K562 (cell line): Measurements from ENCODE around the gene THAP9. TPM values are rescaled to one million over a fixed set of nuclear protein-coding genes. Genes with fewer than 3 reads are reported as not detected.

ENCODE experiments used
- ARID2 ChIP-seq: fragments of 450-650 bp; IDR thresholded peaks from 2 replicates; pipeline ENCODE4 v1.6.1; 2017; ENCODE audit warnings: antibody characterized with exemption, mild to moderate bottlenecking
- GTF2A2 ChIP-seq: IDR thresholded peaks from 2 replicates; pipeline ENCODE4 v1.6.1; 2016; ENCODE audit warnings: mild to moderate bottlenecking, missing genetic modification characterization, missing compliant biosample characterization
- HSF4 ChIP-seq: fragments of 250-450 bp; sonication (Bioruptor Pico); IDR thresholded peaks from 2 replicates; pipeline ENCODE4 v2.1.2; 2022; ENCODE audit warnings: mild to moderate bottlenecking, moderate library complexity, borderline replicate concordance
- KAT7 ChIP-seq: sonication (generic); formaldehyde crosslinking; IDR thresholded peaks from 2 replicates; pipeline ENCODE4 v1.8.0; 2022; ENCODE audit warnings: missing genetic modification reagents, mild to moderate bottlenecking, borderline replicate concordance
- NCOA6 ChIP-seq: fragments of 450-650 bp; IDR thresholded peaks from 2 replicates; pipeline ENCODE4 v1.6.1; 2017; ENCODE audit warnings: mild to moderate bottlenecking
- PCBP1 ChIP-seq: fragments of 200-400 bp; formaldehyde crosslinking; IDR thresholded peaks from 2 replicates; pipeline ENCODE4 v1.6.1; 2018; ENCODE audit warnings: mild to moderate bottlenecking, low read depth, low read length; ENCODE audit not compliant: poor library complexity, severe bottlenecking
- TEAD4 ChIP-seq, 2 experiments: sonication (generic) in 1 of 2; formaldehyde crosslinking in 1 of 2; IDR thresholded peaks; 2 replicates each; pipeline versions ENCODE4 v1.6.1 to v1.8.0; 2012 to 2022; ENCODE audit warnings: borderline replicate concordance in 1 of 2, inconsistent platforms in 1 of 2, low read length in 1 of 2, mild to moderate bottlenecking in 1 of 2, missing genetic modification reagents in 1 of 2
- TRIM28 ChIP-seq: fragments of 450-650 bp; IDR thresholded peaks from 2 replicates; pipeline ENCODE4 v1.6.1; 2017
- ZNF41 ChIP-seq: fragments of 250-450 bp; sonication (Bioruptor Pico); conservative IDR thresholded peaks from 2 replicates; pipeline ENCODE4 v1.4.0; 2020; ENCODE audit warnings: mild to moderate bottlenecking
- ZNF699 ChIP-seq: fragments of 250-450 bp; sonication (Bioruptor Pico); IDR thresholded peaks from 2 replicates; pipeline ENCODE4 v1.8.0; 2021; ENCODE audit warnings: mild to moderate bottlenecking, moderate library complexity; ENCODE audit not compliant: insufficient replicate concordance
- polyA plus RNA-seq, 8 experiments: library from polyadenylated mRNA; depleted of rRNA in 4 of 8; stranded (reverse) in 5 of 8; unstranded in 3 of 8; fragments of >200 nt; fragmentation: Nextera tagmentation in 2 of 8; fragmentation: Illumina TruSeq in 1 of 8; extraction: Ambion mirVana in 2 of 8; extraction: Trizol in 1 of 8; gene quantifications; 2 replicates each; pipeline versions ENCODE4 v1.2.1 to v1.2.3, GENCODE V29; 2011 to 2014; ENCODE audit warnings: inconsistent platforms in 1 of 8, missing spikeins in 1 of 8
- total RNA-seq, 7 experiments: library from RNA; depleted of rRNA in 6 of 7; stranded (reverse); fragments of >200 nt in 6 of 7; fragmentation: Illumina TruSeq in 2 of 7; extraction: Trizol in 2 of 7; gene quantifications; 2 replicates each; pipeline versions ENCODE4 v1.2.1 to v1.2.3, GENCODE V29; 2011 to 2021; ENCODE audit warnings: low replicate concordance in 1 of 7
- TF ChIP-seq, protein P1 (sequence below): fragments of 250-450 bp; sonication (Bioruptor Pico); IDR thresholded peaks from 2 replicates; pipeline ENCODE4 v1.5.0; 2020; ENCODE audit warnings: mild to moderate bottlenecking, borderline replicate concordance
- TF ChIP-seq, protein P2 (sequence below): fragments of 200-800 bp; sonication (Bioruptor generic); IDR thresholded peaks from 2 replicates; pipeline ENCODE4 v1.6.1; 2017; ENCODE audit warnings: missing genetic modification characterization, missing compliant biosample characterization
- TF ChIP-seq, protein P3 (sequence below): fragments of 250-450 bp; sonication (Bioruptor Pico); IDR thresholded peaks from 2 replicates; pipeline ENCODE4 v1.8.0; 2021; ENCODE audit warnings: moderate library complexity, mild to moderate bottlenecking, inconsistent platforms
- TF ChIP-seq, protein P4 (sequence below), 2 experiments: fragments of 450-650 bp; conservative IDR thresholded peaks; 2 replicates each; pipeline ENCODE4 v1.6.1; 2017; ENCODE audit warnings: mild to moderate bottlenecking in 2 of 2, moderate library complexity in 2 of 2
- TF ChIP-seq, protein P5 (sequence below): fragments of 450-650 bp; IDR thresholded peaks from 2 replicates; pipeline ENCODE4 v1.6.1; 2014; ENCODE audit warnings: low read depth, mild to moderate bottlenecking, moderate library complexity, borderline replicate concordance
- TF ChIP-seq, protein P6 (sequence below): sonication (generic); formaldehyde crosslinking; IDR thresholded peaks from 2 replicates; pipeline ENCODE4 v1.8.0; 2022; ENCODE audit warnings: missing genetic modification reagents, mild to moderate bottlenecking, moderate library complexity, borderline replicate concordance
- TF ChIP-seq, protein P7 (sequence below): sonication (generic); formaldehyde crosslinking; IDR thresholded peaks from 2 replicates; pipeline ENCODE4 v1.9.0; 2022; ENCODE audit warnings: mild to moderate bottlenecking, missing genetic modification reagents

The THAP9 gene
- total and polyA plus RNA-seq, 9 of the 15 experiments (the other 6 are each of a cell fraction or from before 2014, with no cell fraction given) = 3.4 to 7.0 (median 5.4) TPM

DNA sequence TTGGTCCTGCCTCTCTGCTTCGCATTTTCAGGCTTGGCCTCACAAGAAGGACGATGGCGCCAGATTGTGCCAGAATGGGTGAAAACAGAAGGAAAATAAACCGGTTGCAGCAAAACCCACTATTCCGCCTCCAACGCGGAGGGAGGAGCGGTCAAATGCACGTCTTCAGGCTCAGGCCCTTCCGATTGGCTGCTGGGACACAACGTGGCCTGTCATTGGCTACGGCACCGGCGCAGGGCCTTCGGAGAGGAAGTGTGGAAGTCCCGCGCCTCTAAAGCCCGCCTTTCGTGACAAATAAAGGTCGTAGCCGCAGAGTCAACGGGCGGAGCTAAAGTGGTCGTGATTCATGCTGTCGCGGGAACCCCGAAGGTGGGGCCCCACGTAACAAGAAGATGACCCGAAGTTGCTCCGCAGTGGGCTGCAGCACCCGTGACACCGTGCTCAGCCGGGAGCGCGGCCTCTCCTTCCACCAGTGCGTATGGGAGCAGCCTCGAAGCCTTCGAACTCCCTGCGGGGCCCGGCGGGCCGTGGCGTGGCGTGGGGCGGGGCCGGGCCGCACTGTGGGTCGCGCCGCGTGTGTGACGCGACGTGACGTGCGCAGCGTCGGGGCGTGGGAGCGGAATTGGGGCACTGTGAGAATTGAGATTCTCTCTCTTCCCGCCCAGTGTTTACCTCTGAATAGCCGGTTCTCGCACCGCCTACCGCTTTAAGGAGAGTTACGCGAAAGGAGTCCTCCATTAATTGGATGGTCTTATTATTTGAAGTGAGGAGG is at the start of gene THAP9 (continued):
- no peak for TF ChIP-seq ZNF41 (CRISPR knock-in tag)
- TF ChIP-seq, protein P1, sequence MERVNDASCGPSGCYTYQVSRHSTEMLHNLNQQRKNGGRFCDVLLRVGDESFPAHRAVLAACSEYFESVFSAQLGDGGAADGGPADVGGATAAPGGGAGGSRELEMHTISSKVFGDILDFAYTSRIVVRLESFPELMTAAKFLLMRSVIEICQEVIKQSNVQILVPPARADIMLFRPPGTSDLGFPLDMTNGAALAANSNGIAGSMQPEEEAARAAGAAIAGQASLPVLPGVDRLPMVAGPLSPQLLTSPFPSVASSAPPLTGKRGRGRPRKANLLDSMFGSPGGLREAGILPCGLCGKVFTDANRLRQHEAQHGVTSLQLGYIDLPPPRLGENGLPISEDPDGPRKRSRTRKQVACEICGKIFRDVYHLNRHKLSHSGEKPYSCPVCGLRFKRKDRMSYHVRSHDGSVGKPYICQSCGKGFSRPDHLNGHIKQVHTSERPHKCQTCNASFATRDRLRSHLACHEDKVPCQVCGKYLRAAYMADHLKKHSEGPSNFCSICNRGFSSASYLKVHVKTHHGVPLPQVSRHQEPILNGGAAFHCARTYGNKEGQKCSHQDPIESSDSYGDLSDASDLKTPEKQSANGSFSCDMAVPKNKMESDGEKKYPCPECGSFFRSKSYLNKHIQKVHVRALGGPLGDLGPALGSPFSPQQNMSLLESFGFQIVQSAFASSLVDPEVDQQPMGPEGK (CRISPR knock-in tag) = no peak
- no peak for TF ChIP-seq ARID2
- TF ChIP-seq, protein P2, sequence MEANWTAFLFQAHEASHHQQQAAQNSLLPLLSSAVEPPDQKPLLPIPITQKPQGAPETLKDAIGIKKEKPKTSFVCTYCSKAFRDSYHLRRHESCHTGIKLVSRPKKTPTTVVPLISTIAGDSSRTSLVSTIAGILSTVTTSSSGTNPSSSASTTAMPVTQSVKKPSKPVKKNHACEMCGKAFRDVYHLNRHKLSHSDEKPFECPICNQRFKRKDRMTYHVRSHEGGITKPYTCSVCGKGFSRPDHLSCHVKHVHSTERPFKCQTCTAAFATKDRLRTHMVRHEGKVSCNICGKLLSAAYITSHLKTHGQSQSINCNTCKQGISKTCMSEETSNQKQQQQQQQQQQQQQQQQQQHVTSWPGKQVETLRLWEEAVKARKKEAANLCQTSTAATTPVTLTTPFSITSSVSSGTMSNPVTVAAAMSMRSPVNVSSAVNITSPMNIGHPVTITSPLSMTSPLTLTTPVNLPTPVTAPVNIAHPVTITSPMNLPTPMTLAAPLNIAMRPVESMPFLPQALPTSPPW (CRISPR knock-in tag) = peak; percentile 90
- TF ChIP-seq PCBP1 = peak; percentile 46
- TF ChIP-seq, protein P3, sequence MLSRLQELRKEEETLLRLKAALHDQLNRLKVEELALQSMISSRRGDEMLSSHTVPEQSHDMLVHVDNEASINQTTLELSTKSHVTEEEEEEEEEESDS = no peak
- TF ChIP-seq, protein P4, sequence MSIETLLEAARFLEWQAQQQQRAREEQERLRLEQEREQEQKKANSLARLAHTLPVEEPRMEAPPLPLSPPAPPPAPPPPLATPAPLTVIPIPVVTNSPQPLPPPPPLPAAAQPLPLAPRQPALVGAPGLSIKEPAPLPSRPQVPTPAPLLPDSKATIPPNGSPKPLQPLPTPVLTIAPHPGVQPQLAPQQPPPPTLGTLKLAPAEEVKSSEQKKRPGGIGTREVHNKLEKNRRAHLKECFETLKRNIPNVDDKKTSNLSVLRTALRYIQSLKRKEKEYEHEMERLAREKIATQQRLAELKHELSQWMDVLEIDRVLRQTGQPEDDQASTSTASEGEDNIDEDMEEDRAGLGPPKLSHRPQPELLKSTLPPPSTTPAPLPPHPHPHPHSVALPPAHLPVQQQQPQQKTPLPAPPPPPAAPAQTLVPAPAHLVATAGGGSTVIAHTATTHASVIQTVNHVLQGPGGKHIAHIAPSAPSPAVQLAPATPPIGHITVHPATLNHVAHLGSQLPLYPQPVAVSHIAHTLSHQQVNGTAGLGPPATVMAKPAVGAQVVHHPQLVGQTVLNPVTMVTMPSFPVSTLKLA (conservative IDR thresholded peaks at IDR 0.05) = peak; percentile 75 to 93
- peak; percentile 71; the same call in 1 of the 2 replicates for TF ChIP-seq KAT7 (CRISPR knock-in tag)
- TF ChIP-seq HSF4 = no peak
- peak; percentile 70; the same call in 1 of the 2 replicates for TF ChIP-seq NCOA6
- no peak for TF ChIP-seq TEAD4 (IDR thresholded peaks at IDR 0.05; ENCODE audit: low read length)
- TF ChIP-seq TEAD4 (CRISPR knock-in tag; IDR thresholded peaks at IDR 0.05; ENCODE audit: borderline replicate concordance) = no peak
- TF ChIP-seq, protein P5, sequence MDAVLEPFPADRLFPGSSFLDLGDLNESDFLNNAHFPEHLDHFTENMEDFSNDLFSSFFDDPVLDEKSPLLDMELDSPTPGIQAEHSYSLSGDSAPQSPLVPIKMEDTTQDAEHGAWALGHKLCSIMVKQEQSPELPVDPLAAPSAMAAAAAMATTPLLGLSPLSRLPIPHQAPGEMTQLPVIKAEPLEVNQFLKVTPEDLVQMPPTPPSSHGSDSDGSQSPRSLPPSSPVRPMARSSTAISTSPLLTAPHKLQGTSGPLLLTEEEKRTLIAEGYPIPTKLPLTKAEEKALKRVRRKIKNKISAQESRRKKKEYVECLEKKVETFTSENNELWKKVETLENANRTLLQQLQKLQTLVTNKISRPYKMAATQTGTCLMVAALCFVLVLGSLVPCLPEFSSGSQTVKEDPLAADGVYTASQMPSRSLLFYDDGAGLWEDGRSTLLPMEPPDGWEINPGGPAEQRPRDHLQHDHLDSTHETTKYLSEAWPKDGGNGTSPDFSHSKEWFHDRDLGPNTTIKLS = peak; percentile 95
- no peak for TF ChIP-seq GTF2A2 (tag)
- TF ChIP-seq, protein P6, sequence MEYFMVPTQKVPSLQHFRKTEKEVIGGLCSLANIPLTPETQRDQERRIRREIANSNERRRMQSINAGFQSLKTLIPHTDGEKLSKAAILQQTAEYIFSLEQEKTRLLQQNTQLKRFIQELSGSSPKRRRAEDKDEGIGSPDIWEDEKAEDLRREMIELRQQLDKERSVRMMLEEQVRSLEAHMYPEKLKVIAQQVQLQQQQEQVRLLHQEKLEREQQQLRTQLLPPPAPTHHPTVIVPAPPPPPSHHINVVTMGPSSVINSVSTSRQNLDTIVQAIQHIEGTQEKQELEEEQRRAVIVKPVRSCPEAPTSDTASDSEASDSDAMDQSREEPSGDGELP = peak; percentile 65; the same call in 1 of the 2 replicates
- TF ChIP-seq, protein P7, sequence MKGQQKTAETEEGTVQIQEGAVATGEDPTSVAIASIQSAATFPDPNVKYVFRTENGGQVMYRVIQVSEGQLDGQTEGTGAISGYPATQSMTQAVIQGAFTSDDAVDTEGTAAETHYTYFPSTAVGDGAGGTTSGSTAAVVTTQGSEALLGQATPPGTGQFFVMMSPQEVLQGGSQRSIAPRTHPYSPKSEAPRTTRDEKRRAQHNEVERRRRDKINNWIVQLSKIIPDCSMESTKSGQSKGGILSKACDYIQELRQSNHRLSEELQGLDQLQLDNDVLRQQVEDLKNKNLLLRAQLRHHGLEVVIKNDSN (CRISPR knock-in tag) = peak; percentile 59
- peak; percentile 18; the same call in 1 of the 2 replicates for TF ChIP-seq TRIM28
- TF ChIP-seq ZNF699 = no peak
